Measurements from ENCODE around the gene GYPB. TPM values are rescaled to one million over a fixed set of nuclear protein-coding genes. Genes with fewer than 3 reads are reported as not detected.
"Not testable (repeated sequence)": the region's sequence is repeated elsewhere in the genome, so short reads cannot be mapped to it uniquely, and the experiment has no call there.

GYPB gene
- polyA plus RNA-seq, 1 of the 3 experiments (the other 2 are of a cell fraction), result not detected

- TF ChIP-seq NRF1 (IDR thresholded peaks at IDR 0.05; ENCODE audit: low read depth, low read length) (no peak), FOXM1 (IDR thresholded peaks at IDR 0.05; ENCODE audit: low read depth) (no peak)
Measured at GRCh38 chr4:144056800-144057199, 37.6 kb upstream of the GYPB start (continued).

GRCh38 chr4:144055336-144055735 lies 36.2 kb upstream of the GYPB start:
- H3F3A ChIP-seq (replicated peaks; ENCODE audit: insufficient read depth); H4K20me1 ChIP-seq (ENCODE audit: insufficient read depth); H3K79me2 ChIP-seq (ENCODE audit: insufficient read depth); POLR2A ChIA-PET; H2AFZ ChIP-seq (ENCODE audit: low read depth); H3K4me2 ChIP-seq; H3K9ac ChIP-seq; H3K27me3 ChIP-seq (ENCODE audit: insufficient read depth); H3K4me1 ChIP-seq (ENCODE audit: control insufficient read depth in 1 of 2, insufficient read depth in 2 of 2, low read depth in 1 of 2, low read length in 1 of 2); H3K9me3 ChIP-seq; DNase-seq; H3K9me2 ChIP-seq; H3K27ac ChIP-seq (ENCODE audit: low read depth in 2 of 2, low read length in 1 of 2); H3K36me3 ChIP-seq (replicated peaks in 1 of 2; ENCODE audit: control insufficient read depth in 1 of 2, insufficient read depth in 2 of 2, low read length in 1 of 2); CTCF ChIA-PET; H3K4me3 ChIP-seq (ENCODE audit: low read depth in 2 of 2, low read length in 1 of 2): not testable (repeated sequence)
- WGBS (ENCODE audit: low lambda C conversion rate), result 12% methylated on average over 3 of the region's 3 CpGs

- H3K36me3 ChIP-seq (replicated peaks in 1 of 2; ENCODE audit: control insufficient read depth in 1 of 2, insufficient read depth in 2 of 2, low read length in 1 of 2); POLR2A ChIA-PET; H3K9me2 ChIP-seq; H3F3A ChIP-seq (replicated peaks; ENCODE audit: insufficient read depth); CTCF ChIA-PET; H3K79me2 ChIP-seq (ENCODE audit: insufficient read depth); H2AFZ ChIP-seq (ENCODE audit: low read depth); H3K4me3 ChIP-seq (ENCODE audit: low read depth in 2 of 2, low read length in 1 of 2); H3K4me2 ChIP-seq; H3K9me3 ChIP-seq; H4K20me1 ChIP-seq (ENCODE audit: insufficient read depth); H3K9ac ChIP-seq; H3K27ac ChIP-seq (ENCODE audit: low read depth in 2 of 2, low read length in 1 of 2); DNase-seq; H3K4me1 ChIP-seq (ENCODE audit: control insufficient read depth in 1 of 2, insufficient read depth in 2 of 2, low read depth in 1 of 2, low read length in 1 of 2); H3K27me3 ChIP-seq (ENCODE audit: insufficient read depth): not testable (repeated sequence)
- 44% methylated on average over 1 of the region's 1 CpG for WGBS (ENCODE audit: low lambda C conversion rate)
Measured at GRCh38 chr4:144051494-144051893, 32.3 kb upstream of the GYPB start.

- H3K4me3 ChIP-seq (ENCODE audit: low read depth in 2 of 2, low read length in 1 of 2); H3F3A ChIP-seq (replicated peaks; ENCODE audit: insufficient read depth); DNase-seq; H3K36me3 ChIP-seq (replicated peaks in 1 of 2; ENCODE audit: control insufficient read depth in 1 of 2, insufficient read depth in 2 of 2, low read length in 1 of 2); H2AFZ ChIP-seq (ENCODE audit: low read depth); H3K27me3 ChIP-seq (ENCODE audit: insufficient read depth); H3K79me2 ChIP-seq (ENCODE audit: insufficient read depth); H3K9me3 ChIP-seq; POLR2A ChIA-PET; H3K4me2 ChIP-seq; H3K27ac ChIP-seq (ENCODE audit: low read depth in 2 of 2, low read length in 1 of 2); CTCF ChIA-PET; H3K9me2 ChIP-seq; H3K9ac ChIP-seq; H3K4me1 ChIP-seq (ENCODE audit: control insufficient read depth in 1 of 2, insufficient read depth in 2 of 2, low read depth in 1 of 2, low read length in 1 of 2); H4K20me1 ChIP-seq (ENCODE audit: insufficient read depth): not testable (repeated sequence)
- 40% methylated on average over 2 of the region's 2 CpGs for WGBS (ENCODE audit: low lambda C conversion rate)
Measured at GRCh38 chr4:144050631-144051030, 31.5 kb upstream of the GYPB start.

GRCh38 chr4:144049495-144050424 lies 30.6 kb upstream of the GYPB start:
- H3K27ac ChIP-seq (ENCODE audit: low read depth in 2 of 2, low read length in 1 of 2); H3K9ac ChIP-seq; H3K4me3 ChIP-seq (ENCODE audit: low read depth in 2 of 2, low read length in 1 of 2); DNase-seq; H3K4me1 ChIP-seq (ENCODE audit: control insufficient read depth in 1 of 2, insufficient read depth in 2 of 2, low read depth in 1 of 2, low read length in 1 of 2); H2AFZ ChIP-seq (ENCODE audit: low read depth); H3K9me3 ChIP-seq; H3K9me2 ChIP-seq; POLR2A ChIA-PET; H3F3A ChIP-seq (replicated peaks; ENCODE audit: insufficient read depth); CTCF ChIA-PET; H3K79me2 ChIP-seq (ENCODE audit: insufficient read depth); H3K4me2 ChIP-seq; H3K36me3 ChIP-seq (replicated peaks in 1 of 2; ENCODE audit: control insufficient read depth in 1 of 2, insufficient read depth in 2 of 2, low read length in 1 of 2); H3K27me3 ChIP-seq (ENCODE audit: insufficient read depth); H4K20me1 ChIP-seq (ENCODE audit: insufficient read depth): not testable (repeated sequence)
- WGBS (ENCODE audit: low lambda C conversion rate), result 42% methylated on average over 6 of the region's 6 CpGs

Measured in SK-N-SH (cell line).